PFSK-1 (cell line): ENCODE results near the gene MCM7.

Source experiments
- FOXP2 ChIP-seq: optimal IDR thresholded peaks from 2 replicates; pipeline ENCODE3; 2011; ENCODE audit warnings: borderline replicate concordance, control low read depth, inconsistent platforms; ENCODE audit not compliant: insufficient read depth; ENCODE audit errors: extremely low read length, extremely low read depth
- POLR2AphosphoS5 ChIP-seq: IDR thresholded peaks from 2 replicates; pipeline ENCODE4 v1.6.1; 2012; ENCODE audit warnings: low read depth, mild to moderate bottlenecking, control low read depth, low read length, moderate library complexity
- SIN3A ChIP-seq: IDR thresholded peaks from 2 replicates; pipeline ENCODE4 v1.6.1; 2012; ENCODE audit warnings: mild to moderate bottlenecking, low read length, moderate library complexity, borderline replicate concordance; ENCODE audit not compliant: insufficient read depth
- TAF1 ChIP-seq: IDR thresholded peaks from 2 replicates; pipeline ENCODE4 v1.6.1; 2012; ENCODE audit warnings: low read length, control low read depth, borderline replicate concordance; ENCODE audit not compliant: insufficient read depth
- TF ChIP-seq, protein P1 (sequence below), 2 experiments: IDR thresholded peaks; 2 replicates each; pipeline versions ENCODE4 v1.6.1 to v1.8.0; 2011 to 2012; ENCODE audit warnings: low read depth in 2 of 2, low read length in 2 of 2, control low read depth in 1 of 2, inconsistent platforms in 1 of 2, mild to moderate bottlenecking in 1 of 2, moderate library complexity in 1 of 2; ENCODE audit not compliant: insufficient read depth in 1 of 2

DNA sequence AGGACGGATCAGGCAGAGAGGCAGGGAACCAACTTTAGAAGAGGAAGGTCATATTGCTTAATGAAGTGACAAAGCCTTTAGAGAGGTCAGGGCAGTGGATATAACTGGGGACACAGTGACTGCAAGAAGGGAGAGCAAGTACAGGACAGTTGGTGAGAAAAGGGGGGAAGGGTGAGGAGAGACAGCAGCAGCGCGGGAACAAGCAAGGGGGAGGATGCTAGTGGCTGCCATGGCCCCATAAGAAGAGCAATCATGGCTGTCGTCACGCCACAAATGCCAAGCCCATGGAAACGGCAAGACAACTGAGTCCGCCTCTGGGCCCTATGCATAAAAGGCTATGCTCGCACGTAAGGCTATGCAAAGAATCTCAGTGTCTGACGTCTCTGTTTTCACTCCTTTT is 28.7 kb downstream of the MCM7 start:
- TF ChIP-seq TAF1 (no peak), POLR2AphosphoS5 (no peak), FOXP2 (no peak), SIN3A (no peak)
- TF ChIP-seq, protein P1, sequence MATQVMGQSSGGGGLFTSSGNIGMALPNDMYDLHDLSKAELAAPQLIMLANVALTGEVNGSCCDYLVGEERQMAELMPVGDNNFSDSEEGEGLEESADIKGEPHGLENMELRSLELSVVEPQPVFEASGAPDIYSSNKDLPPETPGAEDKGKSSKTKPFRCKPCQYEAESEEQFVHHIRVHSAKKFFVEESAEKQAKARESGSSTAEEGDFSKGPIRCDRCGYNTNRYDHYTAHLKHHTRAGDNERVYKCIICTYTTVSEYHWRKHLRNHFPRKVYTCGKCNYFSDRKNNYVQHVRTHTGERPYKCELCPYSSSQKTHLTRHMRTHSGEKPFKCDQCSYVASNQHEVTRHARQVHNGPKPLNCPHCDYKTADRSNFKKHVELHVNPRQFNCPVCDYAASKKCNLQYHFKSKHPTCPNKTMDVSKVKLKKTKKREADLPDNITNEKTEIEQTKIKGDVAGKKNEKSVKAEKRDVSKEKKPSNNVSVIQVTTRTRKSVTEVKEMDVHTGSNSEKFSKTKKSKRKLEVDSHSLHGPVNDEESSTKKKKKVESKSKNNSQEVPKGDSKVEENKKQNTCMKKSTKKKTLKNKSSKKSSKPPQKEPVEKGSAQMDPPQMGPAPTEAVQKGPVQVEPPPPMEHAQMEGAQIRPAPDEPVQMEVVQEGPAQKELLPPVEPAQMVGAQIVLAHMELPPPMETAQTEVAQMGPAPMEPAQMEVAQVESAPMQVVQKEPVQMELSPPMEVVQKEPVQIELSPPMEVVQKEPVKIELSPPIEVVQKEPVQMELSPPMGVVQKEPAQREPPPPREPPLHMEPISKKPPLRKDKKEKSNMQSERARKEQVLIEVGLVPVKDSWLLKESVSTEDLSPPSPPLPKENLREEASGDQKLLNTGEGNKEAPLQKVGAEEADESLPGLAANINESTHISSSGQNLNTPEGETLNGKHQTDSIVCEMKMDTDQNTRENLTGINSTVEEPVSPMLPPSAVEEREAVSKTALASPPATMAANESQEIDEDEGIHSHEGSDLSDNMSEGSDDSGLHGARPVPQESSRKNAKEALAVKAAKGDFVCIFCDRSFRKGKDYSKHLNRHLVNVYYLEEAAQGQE (IDR thresholded peaks at IDR 0.05; ENCODE audit: insufficient read depth in 1 of 2, low read depth in 2 of 2, low read length in 2 of 2) = no peak
